AG09309 (cell line): ENCODE measurements around the gene GRAMD1B.

ENCODE experiments used
- DNase-seq: peaks from one replicate; pipeline ENCODE4 v3.0.0-alpha.2; 2010; ENCODE audit warnings: low read depth
- H3K4me3 ChIP-seq: 2 replicates; pipeline ENCODE4 v1.5.1; 2011; ENCODE audit warnings: mild to moderate bottlenecking, low read depth, low read length, moderate library complexity; ENCODE audit not compliant: control insufficient read depth
- CTCF ChIP-seq: IDR thresholded peaks from 2 replicates; pipeline ENCODE4 v1.5.1; 2011; ENCODE audit warnings: mild to moderate bottlenecking, low read depth, low read length, inconsistent platforms; ENCODE audit not compliant: insufficient read depth, control insufficient read depth; ENCODE audit errors: missing control alignments

GRAMD1B gene

GRCh38 chr11:123431619-123432018, 1.6 kb downstream of the GRAMD1B start:
- TF ChIP-seq CTCF: no peak
- H3K4me3 ChIP-seq: peak overlapping the region; percentile 95

GRCh38 chr11:123434262-123434661, 4.2 kb downstream of the GRAMD1B start:
- H3K4me3 ChIP-seq: no peak overlapping the region
- DNase-seq: no peak
- TF ChIP-seq CTCF: peak; percentile 29

More at GRCh38 chr11:123431619-123432018, 1.6 kb downstream of the GRAMD1B start:
- DNase-seq: no peak

DNA sequence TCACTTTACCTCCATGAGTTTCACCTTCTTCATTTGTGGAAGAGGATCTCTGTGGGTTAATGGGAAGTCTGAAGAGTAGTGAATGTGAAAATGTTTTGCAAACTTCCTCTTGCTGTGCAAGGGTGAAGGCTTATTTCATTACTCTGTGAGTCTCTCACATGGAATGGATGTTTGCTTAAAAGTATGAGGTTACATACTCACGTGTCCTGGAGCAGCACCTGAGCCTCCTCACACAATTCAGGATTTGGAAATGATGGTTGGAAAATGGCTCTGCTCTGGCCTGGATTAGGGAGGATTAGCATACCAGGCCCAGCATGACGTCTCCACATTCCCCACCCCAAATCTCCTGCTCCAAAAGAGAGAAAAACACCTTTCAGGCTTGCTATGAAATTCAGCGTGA, 4.8 kb downstream of the GRAMD1B start:
- no peak for TF ChIP-seq CTCF
- H3K4me3 ChIP-seq: no peak overlapping the region
- no peak for DNase-seq

DNA sequence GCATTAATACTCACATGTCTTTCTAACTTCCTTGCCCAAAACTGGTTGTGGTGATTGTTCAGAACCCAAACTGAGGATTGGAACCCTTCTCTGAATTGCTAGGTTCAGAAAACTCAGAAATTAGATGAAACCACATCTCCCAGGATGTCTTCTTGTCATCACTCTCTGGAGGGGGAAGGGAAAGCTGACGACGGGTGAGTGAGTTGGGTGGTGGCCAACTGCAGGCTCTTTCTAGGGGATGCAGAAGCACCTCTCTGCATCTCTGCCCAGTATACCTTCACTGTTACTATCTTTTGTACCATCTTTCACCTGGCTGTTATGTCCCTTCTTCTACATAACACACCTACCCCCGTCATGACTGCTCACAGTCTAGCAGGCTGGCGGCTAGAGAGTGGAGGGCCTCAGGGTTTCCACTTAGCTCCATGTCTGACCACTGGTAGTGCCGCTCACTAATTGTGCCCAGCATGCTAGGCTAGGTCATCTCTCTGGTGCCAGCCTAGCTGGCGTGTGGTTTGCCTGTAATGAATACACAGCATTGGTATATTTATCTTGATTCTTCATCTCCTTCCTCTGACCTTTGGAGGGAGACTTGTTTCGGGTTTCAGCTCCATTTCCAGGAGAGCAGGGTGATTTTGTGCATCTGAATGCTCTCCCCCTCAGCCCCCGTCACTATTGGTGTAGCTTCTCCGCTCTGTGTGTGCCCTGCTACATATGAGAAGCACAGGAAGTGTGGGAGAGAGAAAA, 7.3 kb downstream of the GRAMD1B start:
- no peak for TF ChIP-seq CTCF
- no peak for DNase-seq
- H3K4me3 ChIP-seq: no peak overlapping the region

DNA sequence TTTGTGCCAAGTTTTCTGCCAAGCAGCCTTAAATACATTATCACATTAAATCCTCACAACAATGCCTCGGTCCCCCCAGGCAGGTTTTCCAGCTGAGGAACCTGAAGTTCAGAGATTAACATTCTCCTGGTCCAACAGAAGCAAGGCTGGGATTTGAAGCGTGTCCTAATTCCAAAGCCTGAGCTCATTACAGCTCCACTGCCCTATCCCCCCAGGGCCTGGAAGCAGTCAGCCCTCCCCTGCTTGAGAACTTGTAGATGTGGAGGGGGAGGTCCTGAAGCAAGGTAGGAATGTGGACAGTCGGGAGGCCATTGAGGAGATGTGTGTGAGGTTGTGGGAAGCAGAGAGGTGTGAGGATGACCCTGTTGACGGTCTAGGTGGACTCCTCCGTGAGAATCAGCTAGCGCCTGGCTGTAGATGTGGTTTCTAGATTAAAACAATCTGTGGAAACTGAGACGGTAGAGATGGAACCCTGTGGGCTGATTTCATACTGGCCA, 8.1 kb downstream of the GRAMD1B start:
- DNase-seq: peak; percentile 48
- no peak overlapping the region for H3K4me3 ChIP-seq
- no peak for TF ChIP-seq CTCF

DNA sequence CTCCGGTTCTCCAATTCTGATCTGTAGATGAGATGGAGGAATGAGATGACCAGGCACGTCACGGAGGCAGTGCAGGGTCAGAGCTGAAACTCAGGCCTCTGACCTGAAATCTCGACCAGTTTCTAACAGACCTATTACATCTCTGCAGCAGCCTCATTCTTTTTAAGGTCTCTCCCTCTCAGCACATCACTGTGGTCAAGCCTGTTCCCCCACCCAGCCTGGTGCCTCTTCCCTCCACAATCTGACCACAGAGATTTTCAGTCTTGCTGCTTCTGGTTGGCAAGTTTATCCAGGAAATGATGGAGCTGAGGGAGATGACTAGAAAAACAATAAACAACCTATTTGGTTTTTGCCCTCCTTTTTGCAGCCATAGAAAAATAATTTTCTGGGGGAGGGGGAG, 9.5 kb downstream of the GRAMD1B start:
- no peak for DNase-seq
- TF ChIP-seq CTCF: no peak
- H3K4me3 ChIP-seq: no peak overlapping the region
